Spinal cord (tissue), 10 donors: ENCODE data around the gene ERC2. TPM values are rescaled to one million over a fixed set of nuclear protein-coding genes. Genes with fewer than 3 reads are reported as not detected.

Experiments used
- DNase-seq, 6 donors: peaks; one replicate each; pipeline versions ENCODE4 v3.0.0 to v3.0.0-alpha.2; 2013 to 2015; ENCODE audit warnings: low spot score in 6 of 6, low read depth in 4 of 6
- H3K27ac ChIP-seq: one replicate; pipeline ENCODE4 v1.5.1; 2013; ENCODE audit warnings: low read depth, low read length, control low read depth
- H3K27me3 ChIP-seq: one replicate; pipeline ENCODE4 v1.6.1; 2013; ENCODE audit warnings: low read length; ENCODE audit not compliant: control insufficient read depth, insufficient read depth
- H3K36me3 ChIP-seq: one replicate; pipeline ENCODE4 v1.6.1; 2013; ENCODE audit warnings: low read length; ENCODE audit not compliant: control insufficient read depth, insufficient read depth
- H3K4me1 ChIP-seq: one replicate; pipeline ENCODE4 v1.6.1; 2013; ENCODE audit warnings: low read length; ENCODE audit not compliant: control insufficient read depth, insufficient read depth
- H3K4me3 ChIP-seq: one replicate; pipeline ENCODE4 v1.5.1; 2013; ENCODE audit warnings: low read depth, low read length, control low read depth
- H3K9me3 ChIP-seq: one replicate; pipeline ENCODE4 v1.6.1; 2013; ENCODE audit warnings: low read length; ENCODE audit not compliant: control insufficient read depth, insufficient read depth
- WGBS: methylation state at CpG from one replicate; pipeline ENCODE4 v1.1.5; 2013; ENCODE audit warnings: missing lambda C conversion rate; ENCODE audit not compliant: insufficient coverage; 5-methylcytosine and 5-hydroxymethylcytosine counted together
- polyA plus RNA-seq, 2 donors: library from polyadenylated mRNA; unstranded; fragments of 120-200 nt; gene quantifications; one replicate each; pipeline ENCODE4 v1.2.1, GENCODE V29; 2013; ENCODE audit not compliant: insufficient read length in 2 of 2
- total RNA-seq, 2 donors: library from RNA; depleted of rRNA in 1 of 2; stranded (reverse); fragments of 120-200 nt in 1 of 2; fragments of >200 nt in 1 of 2; gene quantifications; one replicate each; pipeline versions ENCODE4 v1.2.3 to v1.2.4, GENCODE V29; 2013 to 2014
- donor health status: healthy.

Gene ERC2
- total and polyA plus RNA-seq, 4 donors, result 24.0 to 51.3 (median 29.7) TPM

GRCh38 chr3:56257826-56258225 is 210.4 kb downstream of the ERC2 start:
- Histone ChIP-seq H3K27ac (no peak overlapping the region), H3K27me3 (no peaks in the 10 kb centered on the region)
- WGBS, result no CpG with 5 or more reads among the region's 2 CpGs

GRCh38 chr3:56254835-56255234 is 213.4 kb downstream of the ERC2 start:
- Histone ChIP-seq H3K27me3 (no peaks in the 10 kb centered on the region), H3K4me1 (peaks cover 5% of the 10 kb centered on the region), H3K4me3 (no peak overlapping the region), H3K27ac (no peak overlapping the region), H3K36me3 (no peaks in the 10 kb centered on the region), H3K9me3 (no peaks in the 10 kb centered on the region)
- no peak for DNase-seq
- no CpG with 5 or more reads among the region's 3 CpGs for WGBS

More at GRCh38 chr3:56257826-56258225, 210.4 kb downstream of the ERC2 start:
- Histone ChIP-seq H3K4me1 (peaks cover 5% of the 10 kb centered on the region), H3K4me3 (no peak overlapping the region), H3K36me3 (no peaks in the 10 kb centered on the region), H3K9me3 (no peaks in the 10 kb centered on the region)
- no peak for DNase-seq

- Histone ChIP-seq H3K4me1 (peaks cover 5% of the 10 kb centered on the region), H3K36me3 (no peaks in the 10 kb centered on the region), H3K27me3 (no peaks in the 10 kb centered on the region), H3K4me3 (no peak overlapping the region), H3K9me3 (no peaks in the 10 kb centered on the region), H3K27ac (no peak overlapping the region)
- peak in 2 of 6 donors; percentile 51 to 55 for DNase-seq
- 28% methylated on average over 4 of the region's 7 CpGs for WGBS
Measured at GRCh38 chr3:56253941-56254665, 214.2 kb downstream of the ERC2 start.

GRCh38 chr3:56251343-56251945 is 216.8 kb downstream of the ERC2 start:
- Histone ChIP-seq H3K27ac (no peak overlapping the region), H3K4me1 (peaks cover 5% of the 10 kb centered on the region), H3K36me3 (no peaks in the 10 kb centered on the region), H3K27me3 (no peaks in the 10 kb centered on the region), H3K4me3 (no peak overlapping the region), H3K9me3 (no peaks in the 10 kb centered on the region)
- WGBS, result no CpG with 5 or more reads among the region's 3 CpGs
- peak; percentile 63 to 93 (median 73) for DNase-seq

- Histone ChIP-seq H3K27me3 (no peaks in the 10 kb centered on the region), H3K27ac (no peak overlapping the region), H3K9me3 (no peaks in the 10 kb centered on the region), H3K4me1 (no peaks in the 10 kb centered on the region), H3K4me3 (no peak overlapping the region), H3K36me3 (no peaks in the 10 kb centered on the region)
- no peak for DNase-seq
- 100% methylated on average over 3 of the region's 4 CpGs for WGBS
Measured at GRCh38 chr3:56248021-56248420, 220.2 kb downstream of the ERC2 start.

GRCh38 chr3:56238299-56238698 is 230.0 kb downstream of the ERC2 start:
- Histone ChIP-seq H3K27ac (no peak overlapping the region), H3K36me3 (no peaks in the 10 kb centered on the region), H3K4me1 (no peaks in the 10 kb centered on the region), H3K27me3 (no peaks in the 10 kb centered on the region), H3K9me3 (no peaks in the 10 kb centered on the region), H3K4me3 (no peak overlapping the region)
- 100% methylated on average over 1 of the region's 2 CpGs for WGBS
- DNase-seq, result no peak

GRCh38 chr3:56233742-56234141 is 234.5 kb downstream of the ERC2 start:
- DNase-seq, result no peak
- Histone ChIP-seq H3K4me3 (no peak overlapping the region), H3K4me1 (no peaks in the 10 kb centered on the region), H3K9me3 (no peaks in the 10 kb centered on the region), H3K27ac (no peak overlapping the region), H3K36me3 (no peaks in the 10 kb centered on the region), H3K27me3 (no peaks in the 10 kb centered on the region)
- 95% methylated on average over 2 of the region's 3 CpGs for WGBS

- H3K4me1 ChIP-seq, result no peaks in the 10 kb centered on the region
- no peaks in the 10 kb centered on the region for H3K36me3 ChIP-seq
- DNase-seq, result no peak
- H3K27me3 ChIP-seq, result no peaks in the 10 kb centered on the region
- no peaks in the 10 kb centered on the region for H3K9me3 ChIP-seq
- H3K4me3 ChIP-seq, result no peak overlapping the region
- H3K27ac ChIP-seq, result no peak overlapping the region
- WGBS, result no CpG with 5 or more reads among the region's 1 CpG
Measured at GRCh38 chr3:56229311-56229710, 239.0 kb downstream of the ERC2 start.

GRCh38 chr3:56222866-56223265 is 245.4 kb downstream of the ERC2 start:
- no peak overlapping the region for H3K4me3 ChIP-seq
- H3K4me1 ChIP-seq, result no peaks in the 10 kb centered on the region
- H3K36me3 ChIP-seq, result no peaks in the 10 kb centered on the region
- peak in 1 of 6 donors; percentile 18 for DNase-seq
- H3K9me3 ChIP-seq, result no peaks in the 10 kb centered on the region
- 61% methylated on average over 2 of the region's 2 CpGs for WGBS
- H3K27ac ChIP-seq, result no peak overlapping the region
- H3K27me3 ChIP-seq, result no peaks in the 10 kb centered on the region
